HG02885 (cell line): ENCODE results near the gene HDAC1.

Experiments
- ATAC-seq: cut with Tn5 transposase; IDR thresholded peaks from one replicate; pipeline ENCODE4 v1.9.1; 2021; ENCODE audit warnings: mild to moderate bottlenecking; ENCODE audit not compliant: unreplicated experiment, poor library complexity

The HDAC1 gene

DNA sequence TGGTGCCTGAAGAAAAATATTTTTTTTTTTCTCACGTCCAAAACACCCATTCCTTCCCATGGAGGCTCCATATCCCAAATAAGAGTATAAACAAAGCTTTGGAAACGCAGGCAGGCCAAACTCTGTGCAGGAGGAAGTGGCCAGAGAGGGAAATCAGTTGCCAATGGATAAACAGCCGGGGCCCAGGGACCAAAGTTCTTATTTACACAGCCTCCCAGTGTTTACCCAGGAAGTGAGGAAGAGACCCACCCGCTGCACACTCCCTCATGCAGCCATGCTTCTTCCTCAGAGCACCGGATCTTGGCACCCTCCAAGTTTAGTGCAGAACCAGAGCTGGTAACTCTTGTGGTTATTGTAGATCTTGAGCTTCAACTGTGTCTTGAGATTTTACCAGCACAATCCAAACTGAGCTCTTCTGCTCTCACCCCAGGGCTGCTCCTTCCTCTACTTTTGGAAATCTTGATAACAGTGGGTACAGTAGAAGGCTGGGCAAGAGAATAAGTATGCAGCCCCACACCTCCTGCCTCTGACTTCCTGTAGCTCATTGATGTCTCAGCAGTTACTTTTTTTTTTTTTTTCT, 29.9 kb downstream of the HDAC1 start:
- no peak for ATAC-seq

- ATAC-seq: no peak
Measured at GRCh38 chr1:32327204-32327603, 35.3 kb downstream of the HDAC1 start.

DNA sequence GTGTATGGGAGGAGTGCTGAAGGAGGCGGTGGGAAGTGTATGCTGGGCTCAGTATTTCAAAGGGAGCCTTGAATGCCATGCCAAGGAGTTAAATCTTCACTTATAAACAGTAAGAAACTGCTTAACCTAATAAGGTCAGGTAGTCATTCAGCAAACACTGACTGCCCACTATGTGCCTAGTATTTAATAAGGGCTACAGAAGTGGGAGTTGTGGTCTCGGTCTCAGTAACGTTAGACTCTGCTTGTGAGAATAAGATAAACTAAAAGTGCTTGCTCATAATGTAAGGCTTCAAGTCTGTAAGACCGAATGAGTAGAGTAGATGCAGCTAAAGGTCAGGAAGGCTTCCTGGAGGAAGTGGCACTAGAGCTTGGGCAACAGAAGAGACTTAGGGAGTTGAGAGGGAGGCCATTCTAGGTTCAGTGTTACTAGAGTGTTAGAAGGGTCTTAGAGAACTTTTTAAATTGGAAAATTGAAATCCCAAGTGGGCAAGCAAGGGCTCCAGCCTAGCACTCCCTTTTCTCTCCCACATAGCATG, 38.1 kb downstream of the HDAC1 start:
- ATAC-seq: no peak

DNA sequence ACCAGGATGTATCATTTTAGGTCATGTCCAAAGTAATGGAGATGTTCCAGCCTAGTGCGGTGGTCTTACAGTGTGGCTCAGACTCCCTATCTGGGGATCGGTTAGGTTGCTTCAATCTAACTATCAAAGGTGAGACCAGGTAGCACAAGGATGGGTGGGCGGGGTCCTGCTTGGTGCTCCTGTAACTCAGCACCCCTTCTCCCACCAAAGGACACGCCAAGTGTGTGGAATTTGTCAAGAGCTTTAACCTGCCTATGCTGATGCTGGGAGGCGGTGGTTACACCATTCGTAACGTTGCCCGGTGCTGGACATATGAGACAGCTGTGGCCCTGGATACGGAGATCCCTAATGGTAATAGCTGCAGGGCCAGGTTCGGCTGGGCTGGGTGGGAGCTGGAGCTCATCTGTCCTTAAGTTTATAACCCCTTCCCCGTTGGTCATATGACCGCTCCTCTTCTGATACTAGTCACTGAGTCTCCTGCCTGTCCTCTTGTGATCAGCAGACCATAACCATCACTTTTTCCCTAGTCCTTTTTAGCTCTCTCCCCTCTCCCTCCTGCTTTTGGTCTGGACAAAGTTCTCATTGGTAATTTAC, 38.8 kb downstream of the HDAC1 start:
- ATAC-seq: no peak

DNA sequence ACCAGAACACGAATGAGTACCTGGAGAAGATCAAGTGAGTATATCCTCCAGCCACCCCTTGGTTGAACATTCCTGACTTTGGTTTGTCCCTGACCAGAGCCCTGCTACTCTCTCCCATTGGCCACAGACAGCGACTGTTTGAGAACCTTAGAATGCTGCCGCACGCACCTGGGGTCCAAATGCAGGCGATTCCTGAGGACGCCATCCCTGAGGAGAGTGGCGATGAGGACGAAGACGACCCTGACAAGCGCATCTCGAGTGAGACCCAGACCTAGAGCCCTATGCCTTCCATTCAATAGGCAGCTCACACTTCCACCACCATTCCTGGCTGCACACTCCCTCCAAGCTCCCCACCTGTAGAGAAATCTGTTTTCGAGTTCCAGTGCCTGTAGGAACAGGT, 39.7 kb downstream of the HDAC1 start:
- no peak for ATAC-seq

DNA sequence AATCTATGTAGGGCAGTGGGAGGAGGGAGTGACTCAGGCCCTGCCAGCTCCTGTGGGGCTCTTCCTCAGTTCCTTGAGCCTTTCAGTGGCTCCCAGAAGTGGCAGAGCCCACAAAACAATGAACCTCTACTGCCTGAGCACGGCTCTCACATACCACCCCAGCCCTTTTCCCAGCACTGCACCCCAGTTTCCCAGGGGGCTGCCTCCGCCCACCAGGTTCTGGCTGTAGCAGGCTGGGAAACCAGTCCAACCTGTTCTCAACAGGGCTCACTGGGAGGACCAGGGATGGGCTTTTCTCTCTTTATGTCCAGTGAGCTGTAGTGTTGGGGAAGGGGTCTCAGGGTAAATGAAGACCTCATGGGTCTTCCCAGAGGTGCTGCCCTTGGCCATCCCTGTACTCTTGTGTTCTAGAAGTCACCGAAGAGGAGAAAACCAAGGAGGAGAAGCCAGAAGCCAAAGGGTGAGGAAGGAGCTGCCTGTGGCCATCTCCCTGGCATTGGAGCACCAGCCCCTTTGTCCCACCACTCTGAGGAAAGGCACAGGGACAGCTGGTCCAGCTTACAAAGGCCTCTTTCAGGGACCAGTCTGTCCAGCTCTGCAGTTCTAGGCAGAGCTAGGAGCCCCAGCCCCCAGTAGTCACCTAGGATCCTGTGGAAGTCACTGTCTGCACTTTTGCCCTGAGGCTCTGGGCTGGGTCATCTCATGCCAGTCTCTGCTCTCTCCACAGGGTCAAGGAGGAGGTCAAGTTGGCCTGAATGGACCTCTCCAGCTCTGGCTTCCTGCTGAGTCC, 40.6 kb downstream of the HDAC1 start:
- ATAC-seq: no peak

DNA sequence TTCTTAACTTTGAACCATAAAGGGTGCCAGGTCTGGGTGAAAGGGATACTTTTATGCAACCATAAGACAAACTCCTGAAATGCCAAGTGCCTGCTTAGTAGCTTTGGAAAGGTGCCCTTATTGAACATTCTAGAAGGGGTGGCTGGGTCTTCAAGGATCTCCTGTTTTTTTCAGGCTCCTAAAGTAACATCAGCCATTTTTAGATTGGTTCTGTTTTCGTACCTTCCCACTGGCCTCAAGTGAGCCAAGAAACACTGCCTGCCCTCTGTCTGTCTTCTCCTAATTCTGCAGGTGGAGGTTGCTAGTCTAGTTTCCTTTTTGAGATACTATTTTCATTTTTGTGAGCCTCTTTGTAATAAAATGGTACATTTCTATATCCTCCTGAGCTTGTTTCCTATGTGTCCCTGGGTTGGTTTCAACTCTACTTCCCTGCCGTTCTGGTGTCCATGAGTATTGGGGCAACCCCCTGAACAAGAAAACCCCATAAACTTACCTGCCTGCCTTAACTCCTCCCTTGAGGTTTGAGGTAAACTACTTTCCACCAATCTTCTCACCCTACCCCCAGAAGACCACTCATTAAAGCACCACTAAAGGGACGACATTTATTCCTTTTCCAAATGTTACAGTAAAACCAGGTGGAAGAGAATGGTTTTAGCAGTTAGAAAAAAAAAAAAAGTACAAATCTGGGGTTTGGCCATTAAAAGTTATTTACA, 41.5 kb downstream of the HDAC1 start:
- no peak for ATAC-seq

- no peak for ATAC-seq
Measured at GRCh38 chr1:32334274-32334861, 42.5 kb downstream of the HDAC1 start.

GRCh38 chr1:32334864-32335534, 43.1 kb downstream of the HDAC1 start:
- ATAC-seq: no peak

- ATAC-seq: no peak
Measured at GRCh38 chr1:32335535-32335789, 43.6 kb downstream of the HDAC1 start.

DNA sequence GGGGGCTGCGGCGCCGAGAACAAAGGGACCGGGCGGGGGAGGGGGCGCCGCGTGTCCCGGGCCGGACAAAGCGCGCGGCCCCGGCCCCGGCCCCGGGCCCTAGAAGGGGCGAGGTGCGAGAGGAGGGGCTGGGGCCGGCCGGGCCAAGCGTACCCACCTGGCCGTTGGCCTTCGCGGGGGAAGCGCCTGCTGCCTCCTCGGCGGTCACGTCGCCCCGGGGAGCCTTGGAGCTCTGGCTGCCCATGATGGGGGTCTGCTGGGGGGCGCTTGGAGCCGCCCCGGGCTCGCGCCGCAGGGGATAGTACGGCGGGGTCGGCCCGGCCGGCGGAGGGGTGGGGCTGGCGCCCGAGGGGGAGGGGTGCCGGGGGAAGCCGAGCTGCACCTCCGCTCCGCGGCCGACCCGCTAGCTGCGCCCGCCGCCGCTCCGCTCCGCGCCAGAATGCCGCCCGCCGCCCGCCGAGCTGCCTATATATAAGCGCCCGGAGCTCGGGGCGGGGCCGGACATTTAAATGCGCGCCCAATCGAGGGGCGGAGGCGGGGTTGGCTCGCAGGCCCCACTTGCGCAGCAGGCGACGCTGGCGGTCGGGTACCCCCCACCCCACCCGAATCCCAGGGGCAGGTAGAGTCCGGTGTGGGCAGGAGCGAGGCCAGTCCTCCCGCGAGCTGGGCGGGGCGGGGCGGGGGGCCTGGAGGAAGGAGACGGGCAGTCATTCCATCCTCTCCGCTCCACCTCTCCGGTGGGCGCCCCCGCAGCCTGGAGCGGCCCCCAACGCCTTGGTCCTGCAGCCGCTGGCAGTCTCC, 44.1 kb downstream of the HDAC1 start, which contains the start of gene MARCKSL1:
MARCKSL1 (minus strand) TSS at position 444 of the 801 bp plus-strand sequence; CDS start at position 244, 200 bp downstream.
- ATAC-seq: no peak

GRCh38 chr1:32336591-32336932, 44.7 kb downstream of the HDAC1 start:
- ATAC-seq: no peak

- no peak for ATAC-seq
Measured at GRCh38 chr1:32336963-32337675, 45.2 kb downstream of the HDAC1 start.

GRCh38 chr1:32337855-32338636, 46.2 kb downstream of the HDAC1 start:
- ATAC-seq: no peak

- no peak for ATAC-seq
Measured at GRCh38 chr1:32338637-32339145, 46.8 kb downstream of the HDAC1 start.

- ATAC-seq: no peak
Measured at GRCh38 chr1:32339363-32339978, 47.6 kb downstream of the HDAC1 start.

GRCh38 chr1:32341186-32341757, 49.4 kb downstream of the HDAC1 start:
- ATAC-seq: no peak
